Measurements from ENCODE around the gene ALK. TPM values are rescaled to one million over a fixed set of nuclear protein-coding genes. Genes with fewer than 3 reads are reported as not detected.

The ALK gene
- total and polyA plus RNA-seq, 10 of the 15 experiments (the other 5 are each of a cell fraction or from before 2014, with no cell fraction given): 0.11 TPM; not detected in 9

DNA sequence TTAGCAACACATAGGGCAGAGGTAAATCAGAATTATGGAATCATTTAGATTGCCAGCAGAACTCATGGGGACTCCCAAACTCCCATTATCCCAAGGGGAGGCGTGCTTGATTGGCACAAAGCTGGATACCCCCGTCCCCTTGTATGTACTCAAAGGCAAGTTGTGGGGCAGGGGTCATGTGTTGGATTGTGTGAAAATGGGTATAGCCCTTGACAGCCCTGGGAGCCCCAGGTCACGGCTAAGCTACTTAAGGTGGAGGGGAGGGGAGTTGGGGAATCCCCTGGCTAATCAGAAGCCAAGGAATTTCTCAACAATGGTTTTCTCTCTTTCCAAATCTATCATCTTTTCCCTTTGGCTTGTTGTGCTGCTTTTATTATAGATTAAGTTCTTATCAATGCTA lies 773.4 kb downstream of the ALK start:
- Histone ChIP-seq H3K79me2 (ENCODE audit: control insufficient read depth, insufficient read depth, low read length) (no peaks in the 10 kb centered on the region), H3K9me3 (replicated peaks; ENCODE audit: control insufficient read depth, insufficient read depth, low read length) (no peaks in the 10 kb centered on the region), H4K20me1 (ENCODE audit: control insufficient read depth, insufficient read depth) (no peaks in the 10 kb centered on the region), H3K9ac (ENCODE audit: control insufficient read depth, insufficient read depth, low read length) (no peak overlapping the region), H3K4me3 (no peak overlapping the region), H3K27ac (ENCODE audit: control insufficient read depth, insufficient read depth) (no peak overlapping the region), H3K36me3 (ENCODE audit: control insufficient read depth in 2 of 2, insufficient read depth in 2 of 2, low read length in 1 of 2) (peaks cover 4 to 13% of the 10 kb centered on the region in 2 experiments; a peak in 2 of 4 replicates), H2AFZ (ENCODE audit: control insufficient read depth, low read depth, low read length) (no peak overlapping the region), H3K4me2 (ENCODE audit: control insufficient read depth, insufficient read depth) (no peak overlapping the region), H3K4me1 (ENCODE audit: control insufficient read depth, insufficient read depth, low read length) (peaks cover 6% of the 10 kb centered on the region; the same call in 1 of the 2 replicates), H3K27me3 (replicated peaks in 1 of 2; ENCODE audit: control insufficient read depth in 2 of 2, insufficient read depth in 2 of 2, low read length in 1 of 2) (no peaks in the 10 kb centered on the region)
- intact Hi-C loops (cut with micrococcal nuclease; ENCODE audit: unreplicated experiment) (no loop called here), in situ Hi-C loops (cut with MboI) (no loop called here)
- 89% methylated on average over 3 of the region's 3 CpGs for WGBS (ENCODE audit: insufficient coverage, insufficient replicate concordance, low lambda C conversion rate, missing lambda C conversion rate)
- POLR2A ChIA-PET: no interaction called here
- no peak for ATAC-seq
- no TSS peak for BruUV-seq (replicated peaks)
- no peak for DNase-seq (ENCODE audit: low read depth, low spot score)
- CTCF ChIA-PET: no interaction called here
- TF ChIP-seq CHD1 (IDR thresholded peaks at IDR 0.05; ENCODE audit: low read depth, low read length) (no peak), PAX8 (IDR thresholded peaks at IDR 0.05) (no peak), YBX1 (IDR thresholded peaks at IDR 0.05) (no peak), ZSCAN29 (IDR thresholded peaks at IDR 0.05) (no peak), TBL1XR1 (IDR thresholded peaks at IDR 0.05; ENCODE audit: low read depth, low read length) (no peak), CBFB (IDR thresholded peaks at IDR 0.05; ENCODE audit: low read depth) (no peak), IKZF1 (conservative IDR thresholded peaks at IDR 0.05) (no peak), RELA (IDR thresholded peaks at IDR 0.05; ENCODE audit: borderline replicate concordance, partially characterized antibody) (no peak), STAT1 (conservative IDR thresholded peaks at IDR 0.05) (no peak), GATAD2B (conservative IDR thresholded peaks at IDR 0.05; ENCODE audit: low read depth) (no peak), FOXM1 (IDR thresholded peaks at IDR 0.05; ENCODE audit: low read depth, low read length) (no peak)
- TF ChIP-seq, protein P1, sequence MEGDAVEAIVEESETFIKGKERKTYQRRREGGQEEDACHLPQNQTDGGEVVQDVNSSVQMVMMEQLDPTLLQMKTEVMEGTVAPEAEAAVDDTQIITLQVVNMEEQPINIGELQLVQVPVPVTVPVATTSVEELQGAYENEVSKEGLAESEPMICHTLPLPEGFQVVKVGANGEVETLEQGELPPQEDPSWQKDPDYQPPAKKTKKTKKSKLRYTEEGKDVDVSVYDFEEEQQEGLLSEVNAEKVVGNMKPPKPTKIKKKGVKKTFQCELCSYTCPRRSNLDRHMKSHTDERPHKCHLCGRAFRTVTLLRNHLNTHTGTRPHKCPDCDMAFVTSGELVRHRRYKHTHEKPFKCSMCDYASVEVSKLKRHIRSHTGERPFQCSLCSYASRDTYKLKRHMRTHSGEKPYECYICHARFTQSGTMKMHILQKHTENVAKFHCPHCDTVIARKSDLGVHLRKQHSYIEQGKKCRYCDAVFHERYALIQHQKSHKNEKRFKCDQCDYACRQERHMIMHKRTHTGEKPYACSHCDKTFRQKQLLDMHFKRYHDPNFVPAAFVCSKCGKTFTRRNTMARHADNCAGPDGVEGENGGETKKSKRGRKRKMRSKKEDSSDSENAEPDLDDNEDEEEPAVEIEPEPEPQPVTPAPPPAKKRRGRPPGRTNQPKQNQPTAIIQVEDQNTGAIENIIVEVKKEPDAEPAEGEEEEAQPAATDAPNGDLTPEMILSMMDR (IDR thresholded peaks at IDR 0.05 in 2 of 3, conservative IDR thresholded peaks at IDR 0.05 in 1 of 3; ENCODE audit: control insufficient read depth in 2 of 3, extremely low read depth in 1 of 3, insufficient read depth in 1 of 3, low read depth in 3 of 3, low read length in 3 of 3): no peak
- TF ChIP-seq, protein P2, sequence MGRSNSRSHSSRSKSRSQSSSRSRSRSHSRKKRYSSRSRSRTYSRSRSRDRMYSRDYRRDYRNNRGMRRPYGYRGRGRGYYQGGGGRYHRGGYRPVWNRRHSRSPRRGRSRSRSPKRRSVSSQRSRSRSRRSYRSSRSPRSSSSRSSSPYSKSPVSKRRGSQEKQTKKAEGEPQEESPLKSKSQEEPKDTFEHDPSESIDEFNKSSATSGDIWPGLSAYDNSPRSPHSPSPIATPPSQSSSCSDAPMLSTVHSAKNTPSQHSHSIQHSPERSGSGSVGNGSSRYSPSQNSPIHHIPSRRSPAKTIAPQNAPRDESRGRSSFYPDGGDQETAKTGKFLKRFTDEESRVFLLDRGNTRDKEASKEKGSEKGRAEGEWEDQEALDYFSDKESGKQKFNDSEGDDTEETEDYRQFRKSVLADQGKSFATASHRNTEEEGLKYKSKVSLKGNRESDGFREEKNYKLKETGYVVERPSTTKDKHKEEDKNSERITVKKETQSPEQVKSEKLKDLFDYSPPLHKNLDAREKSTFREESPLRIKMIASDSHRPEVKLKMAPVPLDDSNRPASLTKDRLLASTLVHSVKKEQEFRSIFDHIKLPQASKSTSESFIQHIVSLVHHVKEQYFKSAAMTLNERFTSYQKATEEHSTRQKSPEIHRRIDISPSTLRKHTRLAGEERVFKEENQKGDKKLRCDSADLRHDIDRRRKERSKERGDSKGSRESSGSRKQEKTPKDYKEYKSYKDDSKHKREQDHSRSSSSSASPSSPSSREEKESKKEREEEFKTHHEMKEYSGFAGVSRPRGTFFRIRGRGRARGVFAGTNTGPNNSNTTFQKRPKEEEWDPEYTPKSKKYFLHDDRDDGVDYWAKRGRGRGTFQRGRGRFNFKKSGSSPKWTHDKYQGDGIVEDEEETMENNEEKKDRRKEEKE (IDR thresholded peaks at IDR 0.05): no peak
- TF ChIP-seq, protein P3, sequence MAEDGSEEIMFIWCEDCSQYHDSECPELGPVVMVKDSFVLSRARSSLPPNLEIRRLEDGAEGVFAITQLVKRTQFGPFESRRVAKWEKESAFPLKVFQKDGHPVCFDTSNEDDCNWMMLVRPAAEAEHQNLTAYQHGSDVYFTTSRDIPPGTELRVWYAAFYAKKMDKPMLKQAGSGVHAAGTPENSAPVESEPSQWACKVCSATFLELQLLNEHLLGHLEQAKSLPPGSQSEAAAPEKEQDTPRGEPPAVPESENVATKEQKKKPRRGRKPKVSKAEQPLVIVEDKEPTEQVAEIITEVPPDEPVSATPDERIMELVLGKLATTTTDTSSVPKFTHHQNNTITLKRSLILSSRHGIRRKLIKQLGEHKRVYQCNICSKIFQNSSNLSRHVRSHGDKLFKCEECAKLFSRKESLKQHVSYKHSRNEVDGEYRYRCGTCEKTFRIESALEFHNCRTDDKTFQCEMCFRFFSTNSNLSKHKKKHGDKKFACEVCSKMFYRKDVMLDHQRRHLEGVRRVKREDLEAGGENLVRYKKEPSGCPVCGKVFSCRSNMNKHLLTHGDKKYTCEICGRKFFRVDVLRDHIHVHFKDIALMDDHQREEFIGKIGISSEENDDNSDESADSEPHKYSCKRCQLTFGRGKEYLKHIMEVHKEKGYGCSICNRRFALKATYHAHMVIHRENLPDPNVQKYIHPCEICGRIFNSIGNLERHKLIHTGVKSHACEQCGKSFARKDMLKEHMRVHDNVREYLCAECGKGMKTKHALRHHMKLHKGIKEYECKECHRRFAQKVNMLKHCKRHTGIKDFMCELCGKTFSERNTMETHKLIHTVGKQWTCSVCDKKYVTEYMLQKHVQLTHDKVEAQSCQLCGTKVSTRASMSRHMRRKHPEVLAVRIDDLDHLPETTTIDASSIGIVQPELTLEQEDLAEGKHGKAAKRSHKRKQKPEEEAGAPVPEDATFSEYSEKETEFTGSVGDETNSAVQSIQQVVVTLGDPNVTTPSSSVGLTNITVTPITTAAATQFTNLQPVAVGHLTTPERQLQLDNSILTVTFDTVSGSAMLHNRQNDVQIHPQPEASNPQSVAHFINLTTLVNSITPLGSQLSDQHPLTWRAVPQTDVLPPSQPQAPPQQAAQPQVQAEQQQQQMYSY (CRISPR knock-in tag; IDR thresholded peaks at IDR 0.05): no peak
- TF ChIP-seq, protein P4, sequence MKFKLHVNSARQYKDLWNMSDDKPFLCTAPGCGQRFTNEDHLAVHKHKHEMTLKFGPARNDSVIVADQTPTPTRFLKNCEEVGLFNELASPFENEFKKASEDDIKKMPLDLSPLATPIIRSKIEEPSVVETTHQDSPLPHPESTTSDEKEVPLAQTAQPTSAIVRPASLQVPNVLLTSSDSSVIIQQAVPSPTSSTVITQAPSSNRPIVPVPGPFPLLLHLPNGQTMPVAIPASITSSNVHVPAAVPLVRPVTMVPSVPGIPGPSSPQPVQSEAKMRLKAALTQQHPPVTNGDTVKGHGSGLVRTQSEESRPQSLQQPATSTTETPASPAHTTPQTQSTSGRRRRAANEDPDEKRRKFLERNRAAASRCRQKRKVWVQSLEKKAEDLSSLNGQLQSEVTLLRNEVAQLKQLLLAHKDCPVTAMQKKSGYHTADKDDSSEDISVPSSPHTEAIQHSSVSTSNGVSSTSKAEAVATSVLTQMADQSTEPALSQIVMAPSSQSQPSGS (IDR thresholded peaks at IDR 0.05; ENCODE audit: low read length): no peak
- RAD21 ChIA-PET (ENCODE audit: unreplicated experiment): interaction anchor here (1.2 kb wide), 1 partner anchor 34 kb away, joined by 3 read pairs; no protein-coding TSS in a partner anchor
- SMC1A ChIA-PET (ENCODE audit: uncharacterized antibody, unreplicated experiment): interaction anchor here (0.8 to 1.0 kb wide), 2 partner anchors 28 to 43 kb away, joined by 3 read pairs; no protein-coding TSS in a partner anchor
- no peak for FAIRE-seq

Data from GM12878 (cell line).